GM12872 (cell line): ENCODE results near the gene ARID1B.

Source experiments
- TF ChIP-seq, protein P1 (sequence below): IDR thresholded peaks from 3 replicates; pipeline ENCODE4 v1.5.1; 2011; ENCODE audit warnings: low read depth, mild to moderate bottlenecking, low read length, moderate library complexity; ENCODE audit not compliant: insufficient read depth

Gene ARID1B

DNA sequence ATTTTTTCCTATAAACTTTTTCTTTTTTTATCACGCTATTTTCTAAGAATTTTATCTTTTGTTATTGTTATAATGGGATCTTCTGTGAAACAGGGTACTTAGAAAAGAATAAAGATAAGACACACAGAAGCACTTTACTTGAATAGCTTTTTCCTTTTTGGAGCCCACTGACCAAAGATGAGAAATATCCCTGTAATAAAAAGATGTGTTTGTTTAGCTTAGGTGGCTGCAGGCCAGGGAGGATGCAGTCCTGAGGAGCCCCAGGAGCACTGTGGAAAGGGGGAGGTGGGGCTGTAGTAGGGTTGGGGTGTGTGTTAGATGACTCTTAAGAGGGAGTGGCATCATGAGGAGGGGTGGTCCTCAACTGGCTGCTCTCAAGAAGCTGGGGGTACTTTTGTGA, 128.6 kb downstream of the ARID1B start:
- TF ChIP-seq, protein P1, sequence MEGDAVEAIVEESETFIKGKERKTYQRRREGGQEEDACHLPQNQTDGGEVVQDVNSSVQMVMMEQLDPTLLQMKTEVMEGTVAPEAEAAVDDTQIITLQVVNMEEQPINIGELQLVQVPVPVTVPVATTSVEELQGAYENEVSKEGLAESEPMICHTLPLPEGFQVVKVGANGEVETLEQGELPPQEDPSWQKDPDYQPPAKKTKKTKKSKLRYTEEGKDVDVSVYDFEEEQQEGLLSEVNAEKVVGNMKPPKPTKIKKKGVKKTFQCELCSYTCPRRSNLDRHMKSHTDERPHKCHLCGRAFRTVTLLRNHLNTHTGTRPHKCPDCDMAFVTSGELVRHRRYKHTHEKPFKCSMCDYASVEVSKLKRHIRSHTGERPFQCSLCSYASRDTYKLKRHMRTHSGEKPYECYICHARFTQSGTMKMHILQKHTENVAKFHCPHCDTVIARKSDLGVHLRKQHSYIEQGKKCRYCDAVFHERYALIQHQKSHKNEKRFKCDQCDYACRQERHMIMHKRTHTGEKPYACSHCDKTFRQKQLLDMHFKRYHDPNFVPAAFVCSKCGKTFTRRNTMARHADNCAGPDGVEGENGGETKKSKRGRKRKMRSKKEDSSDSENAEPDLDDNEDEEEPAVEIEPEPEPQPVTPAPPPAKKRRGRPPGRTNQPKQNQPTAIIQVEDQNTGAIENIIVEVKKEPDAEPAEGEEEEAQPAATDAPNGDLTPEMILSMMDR, result no peak

DNA sequence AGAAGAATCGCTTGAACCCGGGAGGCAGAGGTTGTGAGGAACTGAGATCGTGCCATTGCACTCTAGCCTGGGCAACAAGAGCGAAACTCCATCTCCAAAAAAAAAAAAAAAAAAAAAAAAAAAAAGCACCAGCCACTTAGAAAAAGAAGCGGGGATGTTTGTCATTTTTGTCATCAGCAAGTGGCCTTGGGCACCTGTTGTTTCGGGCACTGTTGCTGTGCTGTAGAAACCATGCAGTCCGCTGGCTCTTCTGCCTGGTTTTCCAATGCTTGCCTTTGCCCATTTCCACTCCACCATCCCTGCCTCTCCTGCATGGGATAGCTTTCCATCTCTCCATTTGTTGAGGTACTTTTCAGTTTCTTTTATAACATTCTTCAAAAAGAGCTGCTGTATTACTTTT, 129.3 kb downstream of the ARID1B start:
- TF ChIP-seq, protein P1, result no peak

DNA sequence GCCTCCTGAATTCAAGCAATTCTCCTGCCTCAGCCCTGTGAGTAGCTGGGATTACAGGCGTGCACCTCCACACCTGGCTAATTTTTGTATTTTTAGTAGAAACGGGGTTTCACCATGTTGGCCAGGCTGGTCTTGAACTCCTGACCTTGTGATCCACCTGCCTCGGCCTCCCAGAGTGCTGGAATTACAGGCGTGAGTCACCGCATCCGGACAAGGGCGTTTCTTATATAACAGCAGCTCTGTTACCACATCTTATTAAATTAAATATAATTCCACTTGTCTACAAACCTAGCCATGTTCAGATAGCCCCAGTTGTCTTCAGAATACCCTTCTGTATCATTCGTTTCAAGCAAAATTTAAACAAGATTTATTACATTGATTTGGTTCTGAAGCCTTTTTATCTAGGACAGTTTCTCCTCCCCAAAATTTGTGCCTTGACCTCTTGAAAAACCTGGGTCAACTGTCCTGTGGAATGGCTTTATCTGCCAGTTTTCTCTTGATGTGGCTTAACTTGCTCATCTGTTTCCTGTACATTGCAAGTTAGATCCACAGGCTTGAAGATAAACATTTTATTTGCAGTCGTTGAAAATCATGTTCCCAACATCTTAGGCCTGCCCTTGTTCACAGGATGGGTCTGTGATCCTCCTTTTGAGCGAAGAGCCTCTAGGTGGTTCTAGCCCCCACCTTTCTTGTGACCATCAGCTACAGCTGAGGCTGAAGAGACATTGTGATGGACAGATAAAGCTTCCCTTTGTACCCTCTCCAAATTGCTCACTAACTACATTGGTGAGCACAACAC, 132.2 kb downstream of the ARID1B start:
- TF ChIP-seq, protein P1, result no peak

DNA sequence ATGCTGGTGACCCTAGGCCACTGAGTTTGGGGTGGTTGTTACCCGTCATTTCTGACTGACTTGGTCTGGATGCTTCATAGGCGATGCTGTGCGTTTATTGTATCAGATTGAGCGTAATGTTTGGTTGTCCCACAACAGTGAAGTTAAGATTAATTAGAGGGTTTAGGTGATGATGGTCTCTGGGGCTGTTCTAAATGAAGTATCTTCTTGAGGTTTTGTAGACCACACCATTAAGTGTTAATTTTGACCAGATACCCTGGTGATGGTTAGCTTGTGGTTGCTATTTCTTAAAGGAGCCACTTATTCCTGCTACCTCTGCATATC, 132.8 kb downstream of the ARID1B start:
- TF ChIP-seq, protein P1, result no peak

DNA sequence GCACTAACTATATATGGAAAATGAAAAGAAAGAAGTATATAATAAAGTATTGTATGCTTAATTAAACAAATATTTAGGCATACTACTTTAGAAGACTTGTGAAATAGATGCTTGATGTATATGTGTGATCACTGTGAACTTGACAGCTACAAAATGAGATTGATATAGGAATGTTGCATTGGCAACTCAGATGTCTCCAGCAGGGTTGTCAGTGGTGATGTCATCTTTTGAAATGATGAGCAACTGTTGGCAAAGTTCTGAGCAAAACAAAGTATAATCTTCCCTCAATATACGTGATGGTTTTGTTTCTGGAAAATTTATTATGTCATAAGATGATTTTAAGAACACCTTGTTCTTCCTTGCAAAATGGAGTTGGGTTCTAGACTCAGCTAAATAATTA, 133.8 kb downstream of the ARID1B start:
- TF ChIP-seq, protein P1, result no peak

DNA sequence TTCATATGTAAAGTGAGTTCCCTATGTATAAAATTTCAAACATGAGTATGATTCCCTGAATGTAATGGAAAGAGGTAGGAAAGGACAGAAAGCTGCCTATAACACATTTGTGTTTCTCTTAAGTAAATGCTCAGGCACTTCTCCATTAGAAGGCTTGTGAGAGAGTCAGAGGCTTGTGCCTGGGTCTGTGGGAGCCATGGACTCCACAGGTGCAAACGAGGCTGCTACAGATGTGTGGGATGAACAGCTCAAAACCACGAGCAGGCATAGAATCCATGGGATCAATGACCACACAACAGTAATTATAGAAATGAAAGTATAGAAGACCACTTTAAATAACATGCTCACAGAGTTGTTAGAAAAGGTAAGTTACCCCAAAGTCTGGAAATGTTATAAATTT, 134.4 kb downstream of the ARID1B start:
- TF ChIP-seq, protein P1, result no peak

DNA sequence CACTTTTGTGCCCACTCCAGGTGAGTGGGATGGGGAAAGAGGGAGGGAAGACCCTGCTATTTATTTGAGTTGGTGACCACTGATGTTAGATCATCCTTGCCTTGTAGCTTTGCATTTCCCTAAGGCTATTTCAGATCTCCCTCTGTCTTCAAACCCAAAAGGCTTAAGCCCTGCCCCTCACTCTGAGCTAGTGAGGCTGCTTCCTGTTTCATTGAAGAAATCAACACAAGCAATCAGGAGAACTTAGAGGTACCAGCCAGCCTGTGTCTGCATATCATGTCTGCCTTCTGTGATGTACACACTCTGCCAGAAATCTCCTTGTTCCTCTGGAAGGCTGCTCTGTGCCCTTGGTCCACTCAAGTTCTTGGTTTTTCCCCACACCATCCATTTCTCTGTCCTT, 135.3 kb downstream of the ARID1B start:
- TF ChIP-seq, protein P1, result no peak
